ENCODE data around the gene PIGL. TPM values are rescaled to one million over a fixed set of nuclear protein-coding genes. Genes with fewer than 3 reads are reported as not detected.
"Not testable (repeated sequence)": the region's sequence is repeated elsewhere in the genome, so short reads cannot be mapped to it uniquely, and the experiment has no call there.

Gene PIGL
- total RNA-seq, 1 donor = 14.7 TPM

DNA sequence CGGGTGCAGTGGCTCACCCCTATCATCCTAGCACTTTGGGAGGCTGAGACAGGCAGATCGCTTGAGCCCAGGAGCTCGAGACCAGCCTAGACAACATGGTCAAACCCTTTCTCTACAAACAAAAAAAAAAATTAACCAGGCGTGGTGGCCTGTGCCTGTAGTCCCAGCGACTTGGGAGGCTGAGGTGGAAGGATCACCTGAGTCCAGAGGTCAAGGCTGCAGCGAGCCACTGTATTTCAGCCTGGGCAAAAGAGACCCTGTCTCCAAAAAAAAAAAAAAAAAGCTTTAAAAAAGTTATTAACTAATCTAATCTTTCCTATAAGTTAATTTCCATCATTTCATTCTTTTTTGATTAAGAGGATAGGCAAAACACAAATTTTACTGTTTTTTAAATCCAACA, 4.2 kb upstream of the PIGL start:
- no peak for DNase-seq (ENCODE audit: low read depth)
- no peak overlapping the region for H3K4me3 ChIP-seq (ENCODE audit: low read depth, low read length)

DNA sequence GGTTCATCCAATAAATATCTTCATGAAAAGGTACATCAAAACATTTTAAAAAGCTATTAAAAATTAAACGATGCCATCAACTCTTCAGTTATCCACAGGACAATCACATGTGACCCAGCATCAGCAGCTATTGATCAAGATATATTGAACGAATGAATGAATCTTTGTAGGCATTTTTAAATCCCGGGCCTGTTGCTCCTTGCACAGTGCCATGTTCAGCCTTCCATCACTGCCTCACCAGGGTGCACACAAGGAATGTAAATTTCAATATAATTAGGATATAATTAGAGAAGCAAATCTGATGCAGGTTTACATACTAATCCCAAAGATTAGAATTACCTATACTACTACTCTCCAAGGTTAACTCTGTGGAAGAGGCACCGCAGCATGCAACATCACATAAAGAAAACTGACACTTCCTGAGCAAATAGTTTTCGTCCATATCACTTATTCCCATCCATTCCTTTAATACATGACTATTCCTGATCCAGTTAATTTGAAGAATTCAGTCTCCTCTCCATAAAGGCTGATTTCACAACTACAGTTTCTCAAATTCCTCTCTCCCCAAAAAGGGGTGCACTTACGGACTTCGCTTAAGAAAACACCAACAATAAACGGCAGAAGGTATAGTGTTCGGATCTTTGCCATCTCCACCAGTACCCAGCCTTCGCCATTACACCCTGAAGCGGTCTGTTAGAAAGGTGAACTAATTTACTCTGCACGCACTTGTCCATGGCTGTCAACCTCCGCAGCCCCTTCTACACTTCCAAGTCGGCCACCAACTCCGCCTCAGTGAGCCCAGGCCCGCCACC, 2.6 kb upstream of the PIGL start:
- H3K4me3 ChIP-seq (ENCODE audit: low read depth, low read length) = peak overlapping the region; percentile 94
- TF ChIP-seq, protein P1, sequence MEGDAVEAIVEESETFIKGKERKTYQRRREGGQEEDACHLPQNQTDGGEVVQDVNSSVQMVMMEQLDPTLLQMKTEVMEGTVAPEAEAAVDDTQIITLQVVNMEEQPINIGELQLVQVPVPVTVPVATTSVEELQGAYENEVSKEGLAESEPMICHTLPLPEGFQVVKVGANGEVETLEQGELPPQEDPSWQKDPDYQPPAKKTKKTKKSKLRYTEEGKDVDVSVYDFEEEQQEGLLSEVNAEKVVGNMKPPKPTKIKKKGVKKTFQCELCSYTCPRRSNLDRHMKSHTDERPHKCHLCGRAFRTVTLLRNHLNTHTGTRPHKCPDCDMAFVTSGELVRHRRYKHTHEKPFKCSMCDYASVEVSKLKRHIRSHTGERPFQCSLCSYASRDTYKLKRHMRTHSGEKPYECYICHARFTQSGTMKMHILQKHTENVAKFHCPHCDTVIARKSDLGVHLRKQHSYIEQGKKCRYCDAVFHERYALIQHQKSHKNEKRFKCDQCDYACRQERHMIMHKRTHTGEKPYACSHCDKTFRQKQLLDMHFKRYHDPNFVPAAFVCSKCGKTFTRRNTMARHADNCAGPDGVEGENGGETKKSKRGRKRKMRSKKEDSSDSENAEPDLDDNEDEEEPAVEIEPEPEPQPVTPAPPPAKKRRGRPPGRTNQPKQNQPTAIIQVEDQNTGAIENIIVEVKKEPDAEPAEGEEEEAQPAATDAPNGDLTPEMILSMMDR (IDR thresholded peaks at IDR 0.05; ENCODE audit: insufficient read depth, low read depth, low read length) = no peak
- DNase-seq (ENCODE audit: low read depth) = peak; percentile 17

More for the DNA sequence above, 4.2 kb upstream of the PIGL start:
- TF ChIP-seq, protein P1 (IDR thresholded peaks at IDR 0.05; ENCODE audit: insufficient read depth, low read depth, low read length) = no peak

DNA sequence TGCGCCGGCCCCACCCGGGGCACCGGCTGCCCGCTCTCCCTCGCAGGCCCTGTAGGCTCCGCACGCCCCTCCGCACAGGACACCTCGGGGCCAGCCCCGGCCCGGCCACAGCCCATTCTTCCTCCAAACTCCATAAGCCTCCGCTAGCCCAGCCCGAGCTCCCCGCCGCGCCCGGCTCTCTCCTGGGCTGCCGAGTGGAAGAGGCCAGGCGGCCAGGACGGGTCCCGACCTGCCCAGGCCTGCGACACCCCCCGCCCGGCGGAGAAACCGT, 2.1 kb upstream of the PIGL start:
- DNase-seq (ENCODE audit: low read depth) = peak; percentile 44
- TF ChIP-seq, protein P1 (IDR thresholded peaks at IDR 0.05; ENCODE audit: insufficient read depth, low read depth, low read length) = no peak
- H3K4me3 ChIP-seq (ENCODE audit: low read depth, low read length) = peak overlapping the region; percentile 94

DNA sequence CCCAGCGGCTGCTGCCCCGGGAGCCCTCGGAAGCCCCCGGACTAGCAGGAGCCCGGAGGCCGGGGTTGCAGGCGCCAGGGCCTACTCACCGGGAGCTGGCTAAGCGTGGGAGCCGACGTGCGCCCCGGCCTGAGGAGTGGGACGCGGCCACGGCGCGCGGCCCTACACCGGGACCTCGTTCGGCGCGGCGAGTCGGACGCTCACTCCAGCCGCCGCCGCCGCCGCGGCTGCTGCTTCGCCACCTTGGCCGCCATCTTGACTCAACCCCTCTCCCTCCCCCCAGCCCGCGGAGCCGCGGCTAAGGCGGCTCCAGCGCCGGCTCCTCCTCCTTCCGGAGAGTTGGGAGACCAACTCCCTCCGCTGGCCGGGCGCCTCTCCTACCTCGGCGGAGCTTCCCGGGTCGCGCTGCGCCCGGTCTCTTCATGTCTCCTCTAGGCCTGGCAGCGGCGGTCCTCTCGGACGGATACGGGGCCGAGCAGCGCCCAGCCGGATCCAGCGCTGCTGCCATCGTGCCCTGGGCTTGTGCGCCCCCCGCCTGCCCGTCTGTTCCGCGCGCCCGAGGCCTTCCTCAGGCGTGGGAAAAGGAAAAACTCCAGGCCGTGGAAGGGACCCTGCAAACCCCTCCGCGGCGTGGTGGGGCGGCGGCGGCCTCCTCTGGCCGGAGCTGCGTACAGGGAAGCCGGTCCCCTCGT, 1.6 kb upstream of the PIGL start, which contains the start of gene NCOR1:
Gene NCOR1, minus strand, starts transcription at position 262 of the 692 bp plus-strand sequence. CDS start 20,965 bp downstream, outside the sequence.
- H3K4me3 ChIP-seq (ENCODE audit: low read depth, low read length) = peak within 1 kb of the TSS; percentile 94
- peak; percentile 96 for DNase-seq (ENCODE audit: low read depth)
- TF ChIP-seq, protein P1 (IDR thresholded peaks at IDR 0.05; ENCODE audit: insufficient read depth, low read depth, low read length) = peak; percentile 29

DNA sequence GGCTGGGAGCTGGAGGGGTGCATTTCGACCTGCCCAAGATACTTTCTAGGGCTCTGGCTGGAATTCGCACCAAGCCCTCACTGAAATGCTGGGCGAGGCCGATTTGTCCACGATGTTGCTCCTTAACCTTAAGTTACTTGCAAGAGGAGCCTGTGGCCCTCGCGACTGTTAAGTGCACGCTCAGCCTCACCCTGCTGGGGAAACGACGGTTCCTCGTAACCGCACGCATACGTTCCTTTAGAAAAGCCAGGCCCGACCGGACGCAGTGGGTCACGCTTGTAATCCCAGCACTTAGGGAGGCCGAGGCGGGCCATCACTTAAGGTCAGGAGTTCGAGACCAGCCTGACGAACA, 1.1 kb upstream of the PIGL start:
- DNase-seq (ENCODE audit: low read depth) = peak; percentile 78
- TF ChIP-seq, protein P1 (IDR thresholded peaks at IDR 0.05; ENCODE audit: insufficient read depth, low read depth, low read length) = no peak

DNA sequence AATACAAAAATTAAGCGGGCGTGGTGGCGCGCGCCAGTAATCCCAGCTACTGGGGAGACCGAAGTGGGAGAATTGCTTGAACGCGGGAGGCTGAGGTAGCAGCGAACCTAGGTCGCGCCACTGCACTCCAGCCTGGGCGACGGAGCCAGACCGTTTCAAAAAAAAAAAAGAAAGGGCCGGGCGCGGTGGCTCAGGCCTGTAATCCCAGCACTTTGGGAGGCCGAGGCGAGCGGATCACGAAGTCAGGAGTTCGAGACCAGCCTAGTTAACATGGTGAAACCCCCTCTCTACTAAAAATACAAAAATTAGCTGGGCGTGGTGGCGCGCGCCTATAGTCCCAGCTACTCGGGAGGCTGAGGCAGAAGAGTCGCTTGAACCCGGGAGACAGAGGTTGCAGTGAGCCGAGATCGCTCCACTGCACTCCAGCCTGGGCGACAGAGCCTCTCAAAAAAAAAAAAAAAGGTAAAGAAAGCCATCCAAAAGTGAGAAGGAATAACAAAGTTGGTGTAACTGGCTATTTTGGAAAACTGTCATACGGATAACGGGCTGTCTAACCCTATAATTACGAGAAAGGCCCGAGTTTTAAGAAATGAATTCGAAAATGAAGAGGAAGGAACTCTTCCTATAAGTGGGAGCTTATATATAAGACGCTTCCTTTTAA, 539 bp upstream of the PIGL start:
- peak overlapping the region; percentile 94 for H3K4me3 ChIP-seq (ENCODE audit: low read depth, low read length)
- DNase-seq (ENCODE audit: low read depth) = not testable (repeated sequence)

More for the DNA sequence above, 1.1 kb upstream of the PIGL start:
- H3K4me3 ChIP-seq (ENCODE audit: low read depth, low read length) = peak overlapping the region; percentile 94

DNA sequence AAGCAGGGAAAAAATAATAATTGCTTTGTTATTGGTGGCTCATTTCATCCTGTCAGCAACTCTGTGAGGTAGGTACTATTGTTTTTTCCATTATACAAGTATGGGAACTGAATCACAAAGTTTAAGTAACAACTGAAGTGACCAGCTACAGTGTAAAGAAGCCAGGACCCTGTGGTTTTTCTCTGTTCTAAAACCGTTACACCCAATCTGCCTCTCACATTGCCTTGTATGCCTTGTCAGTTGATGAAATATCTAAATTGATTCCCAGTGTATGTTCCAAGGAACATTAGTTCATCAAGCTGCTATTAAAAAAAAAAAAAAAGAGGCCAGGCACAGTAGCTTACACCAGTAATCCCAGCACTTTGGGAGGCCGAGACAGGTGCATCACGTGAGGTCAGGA, 5.4 kb downstream of the PIGL start:
- no peak overlapping the region for H3K4me3 ChIP-seq (ENCODE audit: low read depth, low read length)
- TF ChIP-seq, protein P1 (IDR thresholded peaks at IDR 0.05; ENCODE audit: insufficient read depth, low read depth, low read length) = no peak
- no peak for DNase-seq (ENCODE audit: low read depth)

DNA sequence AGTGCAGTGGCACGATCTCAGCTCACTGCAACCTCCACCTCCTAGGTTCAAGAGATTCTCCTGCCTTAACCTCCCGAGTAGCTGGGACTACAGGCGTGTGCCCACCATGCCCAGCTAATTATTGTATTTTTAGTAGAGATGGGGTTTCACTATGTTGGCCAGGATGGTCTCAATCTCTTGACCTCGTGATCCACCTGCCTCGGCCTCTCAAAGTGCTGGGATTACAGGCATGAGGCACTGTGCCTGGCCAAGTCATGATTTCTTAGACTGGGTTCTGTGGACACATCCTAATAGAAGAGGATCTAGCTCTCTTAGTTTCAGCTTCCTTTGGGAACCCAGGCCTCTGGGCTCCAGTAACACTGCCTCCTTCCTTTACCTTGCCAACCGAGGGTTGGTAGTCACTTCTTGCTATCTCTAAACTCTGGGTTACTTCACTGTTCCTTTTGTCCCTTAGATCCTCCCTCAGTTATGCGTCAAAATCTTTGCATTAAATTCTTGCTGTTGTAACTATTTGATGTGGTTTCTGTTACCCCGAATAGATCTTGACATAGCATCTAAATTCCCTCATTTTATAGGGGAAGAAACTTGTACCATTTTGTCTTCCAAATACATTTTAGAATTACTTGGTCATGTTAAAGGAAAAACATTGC, 13.0 kb downstream of the PIGL start:
- H3K4me3 ChIP-seq (ENCODE audit: low read depth, low read length); DNase-seq (ENCODE audit: low read depth): not testable (repeated sequence)
